ENCODE results near the gene FLRT1.

FLRT1 gene

GRCh38 chr11:64038500-64038899, 2.8 kb downstream of the FLRT1 start:
- TF ChIP-seq TEAD4 (IDR thresholded peaks at IDR 0.05) (no peak), CEBPB (IDR thresholded peaks at IDR 0.05) (no peak), MAX (IDR thresholded peaks at IDR 0.05) (no peak), TCF12 (IDR thresholded peaks at IDR 0.05; ENCODE audit: low read depth) (no peak)

- TF ChIP-seq YY1 (IDR thresholded peaks at IDR 0.05; ENCODE audit: low read depth) (no peak), CREB1 (IDR thresholded peaks at IDR 0.05; ENCODE audit: low read depth) (no peak), ZBTB7A (IDR thresholded peaks at IDR 0.05; ENCODE audit: low read depth) (no peak), RAD21 (IDR thresholded peaks at IDR 0.05; ENCODE audit: low read depth) (no peak), TCF12 (IDR thresholded peaks at IDR 0.05; ENCODE audit: low read depth) (no peak), FOXM1 (IDR thresholded peaks at IDR 0.05; ENCODE audit: borderline replicate concordance, low read depth) (no peak), CEBPB (IDR thresholded peaks at IDR 0.05) (no peak), TEAD4 (IDR thresholded peaks at IDR 0.05) (no peak)
These were observed 3.4 kb downstream of the FLRT1 start for GRCh38 chr11:64039012-64039665.

- TF ChIP-seq FOXM1 (IDR thresholded peaks at IDR 0.05; ENCODE audit: borderline replicate concordance, low read depth) (no peak), RAD21 (IDR thresholded peaks at IDR 0.05; ENCODE audit: low read depth) (peak; percentile 76)
These were observed 5.1 kb downstream of the FLRT1 start for GRCh38 chr11:64040684-64041322.

GRCh38 chr11:64041846-64042245, 6.1 kb downstream of the FLRT1 start:
- no peak for TF ChIP-seq FOXM1 (IDR thresholded peaks at IDR 0.05; ENCODE audit: borderline replicate concordance, low read depth)
- no peak for TF ChIP-seq TEAD4 (IDR thresholded peaks at IDR 0.05)
- no peak for TF ChIP-seq RAD21 (IDR thresholded peaks at IDR 0.05; ENCODE audit: low read depth)
- no peak for TF ChIP-seq USF1 (IDR thresholded peaks at IDR 0.05)
- no peak for TF ChIP-seq EGR1 (IDR thresholded peaks at IDR 0.05)
- no peak for TF ChIP-seq TCF12 (IDR thresholded peaks at IDR 0.05; ENCODE audit: low read depth)
- no peak for TF ChIP-seq REST (IDR thresholded peaks at IDR 0.05; ENCODE audit: low read depth)
- TF ChIP-seq EP300 (IDR thresholded peaks at IDR 0.05; ENCODE audit: borderline replicate concordance): no peak
- no peak for TF ChIP-seq CREB1 (IDR thresholded peaks at IDR 0.05; ENCODE audit: low read depth)
- TF ChIP-seq MAX (IDR thresholded peaks at IDR 0.05): no peak
- no peak for TF ChIP-seq YY1 (IDR thresholded peaks at IDR 0.05; ENCODE audit: low read depth)
- no peak for TF ChIP-seq ZBTB7A (IDR thresholded peaks at IDR 0.05; ENCODE audit: low read depth)
- TF ChIP-seq CEBPB (IDR thresholded peaks at IDR 0.05): no peak
- no peak for TF ChIP-seq TAF1 (IDR thresholded peaks at IDR 0.05; ENCODE audit: low read depth)
- no peak for TF ChIP-seq NFIC (IDR thresholded peaks at IDR 0.05)

GRCh38 chr11:64042301-64042700, 6.6 kb downstream of the FLRT1 start:
- TF ChIP-seq CEBPB (IDR thresholded peaks at IDR 0.05) (no peak), TEAD4 (IDR thresholded peaks at IDR 0.05) (no peak), ZBTB7A (IDR thresholded peaks at IDR 0.05; ENCODE audit: low read depth) (no peak), TCF12 (IDR thresholded peaks at IDR 0.05; ENCODE audit: low read depth) (no peak), CREB1 (IDR thresholded peaks at IDR 0.05; ENCODE audit: low read depth) (no peak), RAD21 (IDR thresholded peaks at IDR 0.05; ENCODE audit: low read depth) (no peak), USF1 (IDR thresholded peaks at IDR 0.05) (no peak), REST (IDR thresholded peaks at IDR 0.05; ENCODE audit: low read depth) (no peak)

GRCh38 chr11:64043545-64043944, 7.8 kb downstream of the FLRT1 start:
- no peak for TF ChIP-seq REST (IDR thresholded peaks at IDR 0.05; ENCODE audit: low read depth)
- no peak for TF ChIP-seq TAF1 (IDR thresholded peaks at IDR 0.05; ENCODE audit: low read depth)
- no peak for TF ChIP-seq RAD21 (IDR thresholded peaks at IDR 0.05; ENCODE audit: low read depth)
- no peak for TF ChIP-seq EGR1 (IDR thresholded peaks at IDR 0.05)
- TF ChIP-seq ZBTB7A (IDR thresholded peaks at IDR 0.05; ENCODE audit: low read depth): no peak
- TF ChIP-seq TEAD4 (IDR thresholded peaks at IDR 0.05): no peak
- no peak for TF ChIP-seq NFIC (IDR thresholded peaks at IDR 0.05)
- no peak for TF ChIP-seq CREB1 (IDR thresholded peaks at IDR 0.05; ENCODE audit: low read depth)
- TF ChIP-seq USF1 (IDR thresholded peaks at IDR 0.05): no peak
- TF ChIP-seq CEBPB (IDR thresholded peaks at IDR 0.05): no peak
- TF ChIP-seq EP300 (IDR thresholded peaks at IDR 0.05; ENCODE audit: borderline replicate concordance): no peak
- no peak for TF ChIP-seq YY1 (IDR thresholded peaks at IDR 0.05; ENCODE audit: low read depth)
- no peak for TF ChIP-seq MAX (IDR thresholded peaks at IDR 0.05)
- no peak for TF ChIP-seq FOXM1 (IDR thresholded peaks at IDR 0.05; ENCODE audit: borderline replicate concordance, low read depth)
- TF ChIP-seq TCF12 (IDR thresholded peaks at IDR 0.05; ENCODE audit: low read depth): no peak

All from Ishikawa (cell line).